A549 (cell line): ENCODE results near the gene SYCP2. TPM values are rescaled to one million over a fixed set of nuclear protein-coding genes. Genes with fewer than 3 reads are reported as not detected.

Source experiments
- ATAC-seq, 2 experiments: fragments of 200-7000 bp in 1 of 2; fragments of >200 bp in 1 of 2; cut with Nextera tagmentation in 1 of 2; cut with Tn5 transposase in 1 of 2; 3 replicates each; pipeline versions ENCODE4 v1.8.0 to v1.9.1; 2018 to 2020; ENCODE audit warnings: mild to moderate bottlenecking in 1 of 2, moderate library complexity in 1 of 2
- CTCF ChIA-PET: fragments of 300-600 bp; sonication (Branson Sonifier 250); formaldehyde crosslinking; extraction: SDS; loops from one replicate; lab custom pipeline; 2021; ENCODE audit warnings: antibody characterized with exemption, inconsistent platforms; lab: Yijun Ruan, JAX
- POLR2A ChIA-PET: fragments of 350-600 bp; formaldehyde crosslinking; extraction: SDS; loops from one replicate; lab custom pipeline; 2021; ENCODE audit warnings: antibody characterized with exemption, inconsistent platforms; lab: Yijun Ruan, JAX
- DNase-seq, 2 experiments: peaks; one replicate each; pipeline versions ENCODE4 v3.0.0 to v3.0.0-alpha.2; 2011 to 2016; ENCODE audit warnings: low read depth in 1 of 2, low spot score in 1 of 2
- FAIRE-seq: peaks from 2 replicates; lab custom pipeline; 2011; peaks lifted over from hg19 to GRCh38; lab: Jason Lieb, UNC
- H3K27ac ChIP-seq, 2 experiments: fragments of >200 bp; sonication (Bioruptor Twin); formaldehyde crosslinking; 3 replicates each; pipeline ENCODE4 v1.5.1; 2016 to 2017
- H3K4me1 ChIP-seq: fragments of >200 bp; sonication (Bioruptor Twin); formaldehyde crosslinking; 3 replicates; pipeline ENCODE4 v1.6.1; 2016
- H3K4me2 ChIP-seq: fragments of >200 bp; sonication (Bioruptor Twin); formaldehyde crosslinking; 3 replicates; pipeline ENCODE4 v1.6.1; 2016
- H3K4me3 ChIP-seq: fragments of >200 bp; sonication (Bioruptor Twin); formaldehyde crosslinking; 3 replicates; pipeline ENCODE4 v1.5.1; 2016
- H3K9me3 ChIP-seq: fragments of >200 bp; sonication (Bioruptor Twin); formaldehyde crosslinking; 3 replicates; pipeline ENCODE4 v1.6.1; 2016
- BHLHE40 ChIP-seq: IDR thresholded peaks from 2 replicates; pipeline ENCODE4 v1.6.1; 2012; ENCODE audit warnings: low read depth, low read length, inconsistent platforms
- CEBPB ChIP-seq, 2 experiments: fragments of >200 bp in 1 of 2; sonication (Bioruptor Twin) in 1 of 2; formaldehyde crosslinking in 1 of 2; IDR thresholded peaks; 2 replicates each; pipeline ENCODE4 v1.6.1; 2012 to 2016
- CHD4 ChIP-seq: fragments of 200-600 bp; sonication (generic); IDR thresholded peaks from 2 replicates; pipeline ENCODE4 v1.6.1; 2016; ENCODE audit warnings: antibody characterized with exemption, mild to moderate bottlenecking, borderline replicate concordance
- E2F6 ChIP-seq: IDR thresholded peaks from 2 replicates; pipeline ENCODE4 v1.6.1; 2012; ENCODE audit warnings: low read depth, borderline replicate concordance
- EHF ChIP-seq: fragments of 250-450 bp; sonication (Bioruptor Pico); IDR thresholded peaks from 2 replicates; pipeline ENCODE4 v1.5.0; 2020; ENCODE audit warnings: mild to moderate bottlenecking
- ELK1 ChIP-seq: fragments of 150-350 bp; IDR thresholded peaks from 2 replicates; pipeline ENCODE4 v1.6.1; 2014; ENCODE audit warnings: low read depth, mild to moderate bottlenecking, low read length
- HES2 ChIP-seq: fragments of >200 bp; sonication (Bioruptor Twin); formaldehyde crosslinking; IDR thresholded peaks from 2 replicates; pipeline ENCODE4 v1.6.1; 2016
- HEYL ChIP-seq: fragments of 250-450 bp; sonication (Bioruptor Pico); IDR thresholded peaks from 2 replicates; pipeline ENCODE4 v1.8.0; 2021; ENCODE audit warnings: mild to moderate bottlenecking, moderate library complexity
- HOXA7 ChIP-seq: fragments of 250-450 bp; sonication (Bioruptor Pico); IDR thresholded peaks from 2 replicates; pipeline ENCODE4 v1.5.0; 2020; ENCODE audit warnings: mild to moderate bottlenecking, moderate library complexity
- HOXB13 ChIP-seq: fragments of 250-450 bp; sonication (Bioruptor Pico); IDR thresholded peaks from 2 replicates; pipeline ENCODE4 v1.5.0; 2020; ENCODE audit warnings: low read depth, mild to moderate bottlenecking, moderate library complexity
- JUN ChIP-seq, 2 experiments: fragments of >200 bp; sonication (Bioruptor Twin); formaldehyde crosslinking; IDR thresholded peaks; 2 replicates in 1 of 2; 3 replicates in 1 of 2; pipeline ENCODE4 v1.6.1; 2016 to 2017
- KDM5A ChIP-seq: fragments of 200-600 bp; sonication (generic); IDR thresholded peaks from 2 replicates; pipeline ENCODE4 v1.6.1; 2016; ENCODE audit warnings: antibody characterized with exemption, mild to moderate bottlenecking
- MAZ ChIP-seq: fragments of 150-350 bp; IDR thresholded peaks from 2 replicates; pipeline ENCODE4 v1.6.1; 2014; ENCODE audit warnings: antibody characterized with exemption, low read depth, low read length, borderline replicate concordance
- PHF8 ChIP-seq: fragments of 200-600 bp; sonication (generic); IDR thresholded peaks from 2 replicates; pipeline ENCODE4 v1.6.1; 2016; ENCODE audit warnings: low read depth, mild to moderate bottlenecking, antibody characterized with exemption, moderate library complexity, borderline replicate concordance
- REST ChIP-seq: fragments of 200-600 bp; sonication (generic); IDR thresholded peaks from 2 replicates; pipeline ENCODE4 v1.6.1; 2016; ENCODE audit warnings: antibody characterized with exemption, mild to moderate bottlenecking, moderate library complexity
- RNF2 ChIP-seq: fragments of 200-600 bp; sonication (generic); IDR thresholded peaks from 2 replicates; pipeline ENCODE4 v1.6.1; 2016; ENCODE audit warnings: low read depth, mild to moderate bottlenecking, antibody characterized with exemption, moderate library complexity, borderline replicate concordance
- SMC3 ChIP-seq: fragments of >200 bp; sonication (Bioruptor Twin); formaldehyde crosslinking; IDR thresholded peaks from 3 replicates; pipeline ENCODE4 v1.6.1; 2018; ENCODE audit warnings: inconsistent platforms
- TFCP2L1 ChIP-seq: fragments of 250-450 bp; sonication (Bioruptor Pico); IDR thresholded peaks from 2 replicates; pipeline ENCODE4 v1.5.0; 2021; ENCODE audit warnings: mild to moderate bottlenecking
- WGBS: methylation state at CpG from one replicate; pipeline ENCODE4 v1.1.6; 2017; ENCODE audit errors: missing lambda C conversion rate; 5-methylcytosine and 5-hydroxymethylcytosine counted together
- polyA plus RNA-seq, 4 experiments: library from polyadenylated mRNA; depleted of rRNA in 3 of 4; stranded (reverse); fragments of >200 nt; fragmentation: RNase III in 1 of 4; extraction: RNeasy Plus Mini Kit Qiagen cat#74134 plus additional on column Dnase treatment in 1 of 4; gene quantifications; 2 replicates in 3 of 4; 3 replicates in 1 of 4; pipeline ENCODE4 v1.2.3, GENCODE V29; 2011 to 2017

SYCP2 gene
- polyA plus RNA-seq, 2 of the 4 experiments (the other 2 are of a cell fraction), result 0.52 to 2.1 TPM

GRCh38 chr20:59827138-59828056 is 106.0 kb downstream of the SYCP2 start:
- DNase-seq (no peak), FAIRE-seq (no peak), ATAC-seq (no peak)
- ChIA-PET CTCF (interaction anchor here (1.0 kb wide), 2 partner anchors 23 to 51 kb away, joined by 3 read pairs; no protein-coding TSS in a partner anchor), POLR2A (no interaction called here)
- 27% methylated on average over 9 of the region's 16 CpGs for WGBS
- TF ChIP-seq E2F6 (no peak), HEYL (CRISPR knock-in tag) (no peak), EHF (no peak), KDM5A (no peak), RNF2 (no peak), JUN (IDR thresholded peaks at IDR 0.05) (no peak), TFCP2L1 (CRISPR knock-in tag) (no peak), CEBPB (IDR thresholded peaks at IDR 0.05) (no peak), SMC3 (no peak), REST (no peak), BHLHE40 (no peak), HOXB13 (CRISPR knock-in tag) (no peak), HES2 (no peak), PHF8 (no peak), HOXA7 (CRISPR knock-in tag) (no peak), CHD4 (no peak), MAZ (no peak), ELK1 (no peak)
- Histone ChIP-seq H3K4me2 (no peak overlapping the region), H3K4me1 (no peaks in the 10 kb centered on the region), H3K4me3 (no peak overlapping the region), H3K9me3 (no peaks in the 10 kb centered on the region), H3K27ac (no peak overlapping the region; a peak in 1 of 6 replicates)
